ENCODE measurements around the gene TRPM4. TPM values are rescaled to one million over a fixed set of nuclear protein-coding genes. Genes with fewer than 3 reads are reported as not detected.

Gene TRPM4
- total RNA-seq, 1 donor: 15.9 TPM

DNA sequence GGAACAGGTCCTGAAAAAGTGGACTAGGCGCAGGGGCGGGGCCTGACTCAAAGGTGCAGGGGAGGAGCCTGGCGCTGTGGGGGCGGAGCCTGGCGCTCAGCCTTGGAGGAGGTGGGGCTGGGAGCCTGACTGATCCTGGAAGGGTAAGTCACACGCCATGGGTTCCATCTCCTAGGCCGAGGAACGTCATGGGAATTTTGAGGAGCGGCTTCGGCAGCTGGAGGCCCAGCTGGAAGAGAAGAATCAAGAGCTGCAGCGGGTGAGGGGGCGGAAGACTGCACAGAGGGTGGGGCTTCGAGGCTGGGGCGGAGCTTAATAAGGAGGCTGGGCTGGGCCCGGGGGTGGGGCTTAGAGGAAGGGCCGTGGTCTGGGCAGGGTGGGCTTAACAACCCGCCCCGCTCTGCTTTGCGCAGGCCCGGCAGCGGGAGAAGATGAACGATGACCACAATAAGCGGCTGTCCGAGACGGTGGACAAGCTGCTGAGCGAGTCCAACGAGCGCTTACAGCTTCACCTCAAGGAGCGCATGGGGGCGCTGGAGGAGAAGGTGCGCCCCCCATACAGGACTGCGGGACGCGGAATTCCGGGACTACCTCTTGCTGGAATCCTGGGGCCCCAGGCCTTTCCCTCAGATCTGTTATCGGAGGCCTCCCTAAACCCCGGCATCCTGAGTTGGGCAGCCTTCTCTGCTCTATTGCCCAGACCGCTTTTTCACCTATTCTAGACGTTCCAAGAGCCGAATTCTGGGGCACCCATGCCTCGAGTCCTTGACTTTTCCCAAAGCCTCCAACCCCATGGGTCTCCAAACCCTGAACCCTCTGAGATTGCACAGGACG, 23.8 kb upstream of the TRPM4 start:
- H3K27ac ChIP-seq (ENCODE audit: low read depth, low read length): no peak overlapping the region
- H3K4me2 ChIP-seq (ENCODE audit: insufficient read depth, low read length): no peak overlapping the region
- H4K20me1 ChIP-seq (ENCODE audit: insufficient read depth, low read length): no peaks in the 10 kb centered on the region
- peak; percentile 92 for DNase-seq (ENCODE audit: insufficient read length, low spot score, missing footprints)
- no peak overlapping the region for H2AFZ ChIP-seq (ENCODE audit: low read length)
- H3K9me3 ChIP-seq (ENCODE audit: low read depth, low read length): no peaks in the 10 kb centered on the region
- H3K4me1 ChIP-seq (ENCODE audit: insufficient read depth, low read length): no peaks in the 10 kb centered on the region
- peak overlapping the region; percentile 10 for H3K4me3 ChIP-seq (ENCODE audit: insufficient read depth, low read length)
- TF ChIP-seq, protein P1, sequence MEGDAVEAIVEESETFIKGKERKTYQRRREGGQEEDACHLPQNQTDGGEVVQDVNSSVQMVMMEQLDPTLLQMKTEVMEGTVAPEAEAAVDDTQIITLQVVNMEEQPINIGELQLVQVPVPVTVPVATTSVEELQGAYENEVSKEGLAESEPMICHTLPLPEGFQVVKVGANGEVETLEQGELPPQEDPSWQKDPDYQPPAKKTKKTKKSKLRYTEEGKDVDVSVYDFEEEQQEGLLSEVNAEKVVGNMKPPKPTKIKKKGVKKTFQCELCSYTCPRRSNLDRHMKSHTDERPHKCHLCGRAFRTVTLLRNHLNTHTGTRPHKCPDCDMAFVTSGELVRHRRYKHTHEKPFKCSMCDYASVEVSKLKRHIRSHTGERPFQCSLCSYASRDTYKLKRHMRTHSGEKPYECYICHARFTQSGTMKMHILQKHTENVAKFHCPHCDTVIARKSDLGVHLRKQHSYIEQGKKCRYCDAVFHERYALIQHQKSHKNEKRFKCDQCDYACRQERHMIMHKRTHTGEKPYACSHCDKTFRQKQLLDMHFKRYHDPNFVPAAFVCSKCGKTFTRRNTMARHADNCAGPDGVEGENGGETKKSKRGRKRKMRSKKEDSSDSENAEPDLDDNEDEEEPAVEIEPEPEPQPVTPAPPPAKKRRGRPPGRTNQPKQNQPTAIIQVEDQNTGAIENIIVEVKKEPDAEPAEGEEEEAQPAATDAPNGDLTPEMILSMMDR (IDR thresholded peaks at IDR 0.05; ENCODE audit: extremely low read depth, low read depth, low read length): no peak
- H3K79me2 ChIP-seq (ENCODE audit: insufficient read depth, low read length): no peaks in the 10 kb centered on the region
- no peaks in the 10 kb centered on the region for H3K36me3 ChIP-seq (ENCODE audit: insufficient read depth, low read length)
- H3K27me3 ChIP-seq (ENCODE audit: insufficient read depth, low read length): no peaks in the 10 kb centered on the region

DNA sequence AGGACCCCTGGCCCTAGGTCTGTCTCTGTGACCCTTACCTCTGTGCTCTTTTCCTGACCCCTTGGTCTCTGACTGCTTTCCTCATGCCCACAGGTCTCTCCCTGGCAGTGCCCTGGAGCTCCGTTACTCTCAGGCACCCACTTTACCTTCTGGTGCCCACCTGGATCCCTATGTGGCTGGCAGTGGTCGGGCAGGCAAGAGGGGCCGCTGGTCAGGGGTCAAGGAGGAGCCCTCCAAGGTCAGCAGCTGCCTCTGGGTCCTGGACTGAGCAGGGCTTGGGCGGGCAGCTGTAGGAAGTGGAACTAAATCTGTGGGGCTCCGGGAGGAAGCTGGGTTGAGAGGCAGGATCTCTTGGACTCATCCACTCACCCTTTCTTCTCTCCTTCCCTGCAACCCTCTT, 21.9 kb upstream of the TRPM4 start:
- H3K27ac ChIP-seq (ENCODE audit: low read depth, low read length): no peak overlapping the region
- TF ChIP-seq, protein P1 (IDR thresholded peaks at IDR 0.05; ENCODE audit: extremely low read depth, low read depth, low read length): no peak

DNA sequence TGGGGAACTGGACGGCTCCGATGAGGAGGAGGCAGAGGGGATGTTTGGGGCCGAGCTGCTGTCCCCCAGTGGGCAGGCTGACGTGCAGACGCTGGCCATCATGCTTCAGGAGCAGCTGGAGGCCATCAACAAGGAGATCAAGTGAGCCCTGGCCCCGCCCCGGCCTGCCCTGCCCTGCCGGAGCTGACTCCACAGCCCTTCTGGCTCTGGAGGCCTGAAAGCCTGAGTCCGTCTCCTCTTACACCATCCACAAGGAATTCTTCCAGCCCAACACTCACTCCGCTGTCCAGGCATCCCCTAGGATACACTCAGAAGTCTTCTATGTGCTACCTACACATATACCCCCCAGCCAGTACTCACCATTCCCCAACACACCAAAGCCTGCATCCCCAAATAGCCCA, 20.8 kb upstream of the TRPM4 start:
- TF ChIP-seq, protein P1 (IDR thresholded peaks at IDR 0.05; ENCODE audit: extremely low read depth, low read depth, low read length): no peak
- Histone ChIP-seq H3K4me3 (ENCODE audit: insufficient read depth, low read length) (no peak overlapping the region), H3K4me2 (ENCODE audit: insufficient read depth, low read length) (no peak overlapping the region), H4K20me1 (ENCODE audit: insufficient read depth, low read length) (no peaks in the 10 kb centered on the region), H3K36me3 (ENCODE audit: insufficient read depth, low read length) (no peaks in the 10 kb centered on the region), H3K27me3 (ENCODE audit: insufficient read depth, low read length) (no peaks in the 10 kb centered on the region), H3K9me3 (ENCODE audit: low read depth, low read length) (no peaks in the 10 kb centered on the region), H3K4me1 (ENCODE audit: insufficient read depth, low read length) (no peaks in the 10 kb centered on the region), H3K79me2 (ENCODE audit: insufficient read depth, low read length) (no peaks in the 10 kb centered on the region), H2AFZ (ENCODE audit: low read length) (no peak overlapping the region), H3K27ac (ENCODE audit: low read depth, low read length) (no peak overlapping the region)
- DNase-seq (ENCODE audit: insufficient read length, low spot score, missing footprints): peak; percentile 54

More for the DNA sequence above, 21.9 kb upstream of the TRPM4 start:
- Histone ChIP-seq H3K27me3 (ENCODE audit: insufficient read depth, low read length) (no peaks in the 10 kb centered on the region), H2AFZ (ENCODE audit: low read length) (no peak overlapping the region), H3K9me3 (ENCODE audit: low read depth, low read length) (no peaks in the 10 kb centered on the region), H3K4me3 (ENCODE audit: insufficient read depth, low read length) (no peak overlapping the region), H3K79me2 (ENCODE audit: insufficient read depth, low read length) (no peaks in the 10 kb centered on the region), H4K20me1 (ENCODE audit: insufficient read depth, low read length) (no peaks in the 10 kb centered on the region), H3K36me3 (ENCODE audit: insufficient read depth, low read length) (no peaks in the 10 kb centered on the region), H3K4me2 (ENCODE audit: insufficient read depth, low read length) (no peak overlapping the region), H3K4me1 (ENCODE audit: insufficient read depth, low read length) (no peaks in the 10 kb centered on the region)
- DNase-seq (ENCODE audit: insufficient read length, low spot score, missing footprints): peak; percentile 55

DNA sequence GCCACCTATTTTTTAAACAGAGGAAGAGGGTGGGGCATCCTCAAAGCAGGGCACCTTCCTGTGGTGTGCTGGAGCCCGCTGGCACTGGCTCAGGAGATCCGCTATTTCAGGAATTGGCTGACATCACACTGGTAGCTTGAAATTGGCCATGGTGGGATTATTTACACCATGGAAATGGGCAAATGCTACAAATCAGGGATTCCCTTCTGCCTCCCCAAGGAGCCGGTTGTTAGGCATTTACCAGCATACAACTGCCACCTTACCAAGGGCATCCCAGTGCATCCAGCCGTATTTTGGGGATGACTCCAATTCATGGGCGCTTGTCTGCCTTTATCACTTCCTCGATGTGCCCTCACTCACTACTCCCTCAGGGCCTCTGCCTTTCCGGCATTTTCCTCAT, 16.6 kb upstream of the TRPM4 start:
- Histone ChIP-seq H2AFZ (ENCODE audit: low read length) (no peak overlapping the region), H3K27me3 (ENCODE audit: insufficient read depth, low read length) (no peaks in the 10 kb centered on the region), H3K4me1 (ENCODE audit: insufficient read depth, low read length) (peaks cover 12% of the 10 kb centered on the region), H4K20me1 (ENCODE audit: insufficient read depth, low read length) (no peaks in the 10 kb centered on the region), H3K4me3 (ENCODE audit: insufficient read depth, low read length) (no peak overlapping the region), H3K27ac (ENCODE audit: low read depth, low read length) (no peak overlapping the region), H3K36me3 (ENCODE audit: insufficient read depth, low read length) (no peaks in the 10 kb centered on the region), H3K79me2 (ENCODE audit: insufficient read depth, low read length) (no peaks in the 10 kb centered on the region), H3K9me3 (ENCODE audit: low read depth, low read length) (no peaks in the 10 kb centered on the region), H3K4me2 (ENCODE audit: insufficient read depth, low read length) (no peak overlapping the region)
- DNase-seq (ENCODE audit: insufficient read length, low spot score, missing footprints): peak; percentile 2
- TF ChIP-seq, protein P1 (IDR thresholded peaks at IDR 0.05; ENCODE audit: extremely low read depth, low read depth, low read length): no peak

Measured in osteoblast (primary cell).